HG03139 (cell line): ENCODE measurements around the gene ACER1.
"Not testable (repeated sequence)": the region's sequence is repeated elsewhere in the genome, so short reads cannot be mapped to it uniquely, and the experiment has no call there.

Experiments
- ATAC-seq: cut with Tn5 transposase; IDR thresholded peaks from one replicate; pipeline ENCODE4 v1.9.1; 2021; ENCODE audit not compliant: unreplicated experiment

ACER1 gene

GRCh38 chr19:6358003-6358402, 24.6 kb upstream of the ACER1 start:
- ATAC-seq: no peak

GRCh38 chr19:6357174-6357573, 23.8 kb upstream of the ACER1 start:
- no peak for ATAC-seq

GRCh38 chr19:6355321-6356040, 22.1 kb upstream of the ACER1 start:
- ATAC-seq: not testable (repeated sequence)

- ATAC-seq: no peak
These were observed 20.8 kb upstream of the ACER1 start for GRCh38 chr19:6354098-6354674.

- ATAC-seq: no peak
These were observed 19.2 kb upstream of the ACER1 start for GRCh38 chr19:6352381-6353165.

GRCh38 chr19:6350688-6351087, 17.3 kb upstream of the ACER1 start:
- no peak for ATAC-seq

- not testable (repeated sequence) for ATAC-seq
These were observed 15.9 kb upstream of the ACER1 start for GRCh38 chr19:6349271-6349670.

GRCh38 chr19:6343462-6343861, 10.1 kb upstream of the ACER1 start:
- ATAC-seq: no peak

- ATAC-seq: no peak
These were observed 7.2 kb upstream of the ACER1 start for GRCh38 chr19:6340493-6341201.

- no peak for ATAC-seq
These were observed 1.3 kb upstream of the ACER1 start for GRCh38 chr19:6334490-6335285.

- no peak for ATAC-seq
These were observed 6.6 kb downstream of the ACER1 start for GRCh38 chr19:6326815-6327214.

- ATAC-seq: no peak
These were observed 7.8 kb downstream of the ACER1 start for GRCh38 chr19:6325614-6326013.

GRCh38 chr19:6324757-6325156, 8.7 kb downstream of the ACER1 start:
- no peak for ATAC-seq

- ATAC-seq: no peak
These were observed 11.1 kb downstream of the ACER1 start for GRCh38 chr19:6322284-6322683.

- no peak for ATAC-seq
These were observed 14.0 kb downstream of the ACER1 start for GRCh38 chr19:6319376-6319775.

- ATAC-seq: no peak
These were observed 14.6 kb downstream of the ACER1 start for GRCh38 chr19:6318772-6319171.

- not testable (repeated sequence) for ATAC-seq
These were observed 17.8 kb downstream of the ACER1 start for GRCh38 chr19:6315646-6316045.

- no peak for ATAC-seq
These were observed 19.9 kb downstream of the ACER1 start for GRCh38 chr19:6313398-6313969.

GRCh38 chr19:6312018-6312417, 21.4 kb downstream of the ACER1 start:
- ATAC-seq: no peak

- ATAC-seq: no peak
These were observed 35.0 kb downstream of the ACER1 start for GRCh38 chr19:6298413-6298812.
